H1 (cell line): Measurements from ENCODE around the gene ZSCAN1. TPM values are rescaled to one million over a fixed set of nuclear protein-coding genes. Genes with fewer than 3 reads are reported as not detected.

Experiments
- BRCA1 ChIP-seq: IDR thresholded peaks from 2 replicates; pipeline ENCODE4 v1.6.1; 2012; ENCODE audit warnings: low read depth, low read length, improper control_type of control experiment
- CHD7 ChIP-seq: fragments of 300-600 bp; sonication (generic); IDR thresholded peaks from 2 replicates; pipeline ENCODE4 v1.7.1; 2012; ENCODE audit warnings: low read length, moderate library complexity, mild to moderate bottlenecking, inconsistent platforms; ENCODE audit not compliant: insufficient replicate concordance
- EGR1 ChIP-seq: IDR thresholded peaks from 2 replicates; pipeline ENCODE4 v1.6.1; 2011; ENCODE audit warnings: low read depth, low read length, borderline replicate concordance
- GABPA ChIP-seq: IDR thresholded peaks from 2 replicates; pipeline ENCODE4 v1.6.1; 2011; ENCODE audit warnings: mild to moderate bottlenecking, low read length, moderate library complexity, borderline replicate concordance; ENCODE audit not compliant: insufficient read depth
- GTF2F1 ChIP-seq: IDR thresholded peaks from 2 replicates; pipeline ENCODE4 v1.6.1; 2012; ENCODE audit warnings: low read depth, low read length, improper control_type of control experiment, borderline replicate concordance
- HDAC6 ChIP-seq: IDR thresholded peaks from one replicate; pipeline ENCODE4 v1.7.1; 2012; ENCODE audit warnings: low read depth, mild to moderate bottlenecking, inconsistent platforms, low read length, moderate library complexity
- MAFK ChIP-seq: IDR thresholded peaks from 2 replicates; pipeline ENCODE4 v1.6.1; 2012; ENCODE audit warnings: low read depth, mild to moderate bottlenecking, improper control_type of control experiment, low read length
- NANOG ChIP-seq: IDR thresholded peaks from 2 replicates; pipeline ENCODE4 v1.6.1; 2011; ENCODE audit warnings: low read length, low read depth, mild to moderate bottlenecking, inconsistent platforms; ENCODE audit not compliant: insufficient read depth, poor library complexity, severe bottlenecking
- PHF8 ChIP-seq: fragments of 200-600 bp; sonication (generic); conservative IDR thresholded peaks from 2 replicates; pipeline ENCODE4 v1.7.1; 2012; ENCODE audit warnings: low read depth, mild to moderate bottlenecking, inconsistent platforms, low read length, moderate library complexity
- SP4 ChIP-seq: IDR thresholded peaks from 2 replicates; pipeline ENCODE4 v1.6.1; 2012; ENCODE audit warnings: low read length, inconsistent platforms
- polyA plus RNA-seq, 7 experiments: library from polyadenylated mRNA; depleted of rRNA in 3 of 7; stranded (reverse) in 5 of 7; unstranded in 2 of 7; fragments of >200 nt in 5 of 7; fragments of 200-250 nt in 2 of 7; gene quantifications; 1 replicate in 5 of 7; 2 replicates in 1 of 7; 4 replicates in 1 of 7; pipeline versions ENCODE4 v1.2.1 to v1.2.3, GENCODE V29; 2011 to 2013; ENCODE audit warnings: missing spikeins in 2 of 7, mixed read lengths in 2 of 7
- total RNA-seq: library from RNA; stranded (reverse); fragmentation: NEBNext Ultra II Directional; extraction: Animal tissue kit (Norgen Biotek cat#: 25700); gene quantifications from 2 replicates; pipeline ENCODE4 v1.2.1, GENCODE V29; 2021

Gene ZSCAN1
- total and polyA plus RNA-seq, 2 of the 8 experiments (the other 6 are each of a cell fraction or from before 2014, with no cell fraction given): 1.2 to 4.3 TPM

GRCh38 chr19:58002384-58003173, 31.2 kb upstream of the ZSCAN1 start, which contains the start of gene ZNF606 (continued):
- no peak for TF ChIP-seq CHD7
- TF ChIP-seq NANOG: no peak
- TF ChIP-seq GTF2F1: no peak
- TF ChIP-seq PHF8: peak; percentile 97
- TF ChIP-seq MAFK: no peak
- no peak for TF ChIP-seq EGR1
- TF ChIP-seq GABPA: peak; percentile 72; the same call in 1 of the 2 replicates
- TF ChIP-seq HDAC6: no peak
- TF ChIP-seq SP4: no peak
- TF ChIP-seq BRCA1: no peak
